ENCODE data around the gene LIN7C.
A peak's percentile ranks its signal among the peaks of the same experiment; 100 is the strongest.

DNA sequence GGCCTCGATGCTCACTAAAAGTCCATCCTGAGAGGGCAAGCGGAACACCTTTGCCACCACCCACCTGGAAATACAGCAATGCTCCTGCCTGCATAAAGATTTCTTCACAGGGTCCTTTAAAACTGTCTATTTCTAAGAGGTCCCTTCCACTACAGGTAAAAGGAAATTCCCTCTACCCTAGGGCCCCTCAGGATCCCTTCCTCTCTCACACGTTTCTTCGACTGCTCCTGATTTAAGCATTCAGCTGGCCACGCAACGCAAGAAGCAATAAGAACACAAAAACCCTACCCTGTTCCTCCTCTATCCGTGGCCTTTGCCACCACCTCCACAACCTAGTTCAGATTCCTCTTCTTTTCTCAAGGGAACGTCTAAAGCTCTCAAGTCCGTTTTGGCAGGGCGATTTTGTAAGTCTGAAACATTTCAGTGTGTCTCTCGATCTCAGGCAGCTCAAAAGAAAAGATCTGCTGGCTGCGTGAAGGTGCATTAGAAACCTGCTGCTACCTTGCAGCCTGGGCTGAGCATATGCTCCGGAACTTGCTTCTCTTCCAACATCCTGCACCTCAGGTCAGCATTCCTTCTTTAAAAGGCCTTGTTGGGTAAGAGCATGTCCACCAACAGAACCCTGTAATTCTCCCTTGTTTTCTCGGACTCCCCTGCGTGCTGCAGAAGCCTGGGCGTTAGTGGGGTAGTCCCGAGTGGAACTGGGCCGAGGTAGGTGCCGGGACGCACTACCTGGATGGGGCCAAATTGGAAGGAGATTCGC, 35.6 kb downstream of the LIN7C start:
- TF ChIP-seq, protein P1, sequence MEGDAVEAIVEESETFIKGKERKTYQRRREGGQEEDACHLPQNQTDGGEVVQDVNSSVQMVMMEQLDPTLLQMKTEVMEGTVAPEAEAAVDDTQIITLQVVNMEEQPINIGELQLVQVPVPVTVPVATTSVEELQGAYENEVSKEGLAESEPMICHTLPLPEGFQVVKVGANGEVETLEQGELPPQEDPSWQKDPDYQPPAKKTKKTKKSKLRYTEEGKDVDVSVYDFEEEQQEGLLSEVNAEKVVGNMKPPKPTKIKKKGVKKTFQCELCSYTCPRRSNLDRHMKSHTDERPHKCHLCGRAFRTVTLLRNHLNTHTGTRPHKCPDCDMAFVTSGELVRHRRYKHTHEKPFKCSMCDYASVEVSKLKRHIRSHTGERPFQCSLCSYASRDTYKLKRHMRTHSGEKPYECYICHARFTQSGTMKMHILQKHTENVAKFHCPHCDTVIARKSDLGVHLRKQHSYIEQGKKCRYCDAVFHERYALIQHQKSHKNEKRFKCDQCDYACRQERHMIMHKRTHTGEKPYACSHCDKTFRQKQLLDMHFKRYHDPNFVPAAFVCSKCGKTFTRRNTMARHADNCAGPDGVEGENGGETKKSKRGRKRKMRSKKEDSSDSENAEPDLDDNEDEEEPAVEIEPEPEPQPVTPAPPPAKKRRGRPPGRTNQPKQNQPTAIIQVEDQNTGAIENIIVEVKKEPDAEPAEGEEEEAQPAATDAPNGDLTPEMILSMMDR (IDR thresholded peaks at IDR 0.05): no peak
- peak in 1 of 2 donors; percentile 4 for TF ChIP-seq POLR2A (IDR thresholded peaks at IDR 0.05)
